NCI-H524 treated with DMSO at 0.1 percent for 48 hours (cell line): ENCODE data around the gene ACVR1C.
A peak's percentile ranks its signal among the peaks of the same experiment; 100 is the strongest.

ENCODE experiments used
- DNase-seq: peaks from one replicate; lab custom pipeline; 2025; lab: John Stamatoyannopoulos, UW

ACVR1C gene

DNA sequence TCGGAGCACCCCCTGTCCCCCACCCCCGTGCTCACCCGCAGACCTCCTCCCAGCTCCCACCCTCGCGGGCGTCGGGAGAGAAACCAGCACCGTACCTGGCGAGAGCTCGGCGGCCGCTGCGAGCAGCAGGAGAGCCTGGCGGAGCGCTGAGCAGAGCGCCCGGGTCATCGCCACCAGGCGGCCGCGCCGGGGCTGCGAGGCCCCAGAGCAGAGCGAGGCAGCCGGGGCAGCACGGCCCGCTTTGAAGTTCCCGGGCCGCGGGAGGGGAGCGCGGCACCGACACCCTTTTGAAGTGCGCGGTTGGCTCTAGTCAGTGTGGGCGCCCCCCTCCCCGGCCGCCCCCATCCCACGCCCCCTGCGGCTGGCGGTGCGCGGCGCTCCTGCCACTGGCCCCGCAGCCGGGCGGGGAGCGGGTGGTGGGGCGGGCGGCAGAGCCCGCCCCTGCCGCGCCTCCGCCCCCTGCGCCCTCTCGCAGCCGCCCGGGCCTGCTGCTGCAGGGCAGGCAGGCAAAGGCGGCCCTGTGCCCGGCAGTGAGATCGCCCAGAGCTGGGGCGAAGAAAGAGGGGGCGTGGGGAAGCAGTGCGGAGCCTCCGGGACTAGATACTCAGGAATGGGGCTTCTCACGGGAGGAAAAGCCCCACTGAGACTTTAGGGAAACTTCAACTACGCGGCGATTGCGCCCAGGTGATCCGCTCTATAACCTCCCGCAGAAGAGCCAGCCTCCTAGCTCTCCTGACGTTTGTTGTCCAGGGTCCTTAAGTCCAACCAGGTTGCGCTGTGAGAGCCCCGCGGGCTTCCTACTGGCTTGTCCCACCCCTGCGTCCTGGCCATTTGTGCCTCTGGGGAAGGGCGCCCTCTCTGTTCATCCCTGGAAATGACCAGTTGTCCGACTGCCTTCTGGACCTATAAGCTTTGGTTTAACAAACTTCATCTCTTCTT lies at the start of gene ACVR1C:
TSS of gene ACVR1C (minus strand) at position 388 of the 939 bp plus-strand sequence. CDS start at position 168, 220 bp downstream.
- no peak for DNase-seq

DNA sequence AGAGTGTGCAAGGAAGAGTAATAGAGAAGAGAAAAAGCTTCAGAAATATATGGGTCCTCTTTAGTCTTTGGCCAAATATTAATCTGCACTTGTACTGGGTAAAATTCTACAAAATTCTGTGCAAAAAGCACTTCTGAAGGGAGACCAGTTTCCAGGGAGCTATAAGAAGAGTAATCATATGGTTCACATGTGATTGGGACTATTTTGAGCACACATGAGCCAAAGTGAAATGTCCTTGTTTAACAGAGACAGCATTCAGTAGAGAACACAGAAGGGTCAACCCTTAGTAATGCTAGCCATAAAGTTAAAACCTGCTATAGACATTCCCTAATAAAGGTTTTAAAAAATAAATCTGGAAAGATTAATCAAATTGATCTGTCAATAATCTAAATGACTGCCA lies 49.3 kb upstream of the ACVR1C start:
- no peak for DNase-seq

DNA sequence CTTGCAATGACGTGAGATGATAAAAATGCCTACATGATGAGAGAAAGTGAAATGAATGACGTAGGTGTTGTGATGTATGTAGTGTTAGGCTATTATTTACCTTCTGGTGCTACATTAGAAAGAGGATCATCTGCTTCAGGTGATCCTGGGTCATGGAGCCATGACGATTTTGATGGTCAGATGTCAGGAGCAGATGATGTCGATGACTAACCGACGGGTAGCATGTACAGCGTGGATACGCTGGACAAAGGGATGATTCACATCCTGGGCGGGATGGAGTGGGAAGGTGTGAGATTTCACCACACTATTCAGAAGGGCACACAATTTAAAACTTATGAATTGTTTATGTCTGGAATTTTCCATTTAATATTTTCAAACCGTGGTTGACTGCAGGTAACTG lies 43.5 kb upstream of the ACVR1C start:
- no peak for DNase-seq

DNA sequence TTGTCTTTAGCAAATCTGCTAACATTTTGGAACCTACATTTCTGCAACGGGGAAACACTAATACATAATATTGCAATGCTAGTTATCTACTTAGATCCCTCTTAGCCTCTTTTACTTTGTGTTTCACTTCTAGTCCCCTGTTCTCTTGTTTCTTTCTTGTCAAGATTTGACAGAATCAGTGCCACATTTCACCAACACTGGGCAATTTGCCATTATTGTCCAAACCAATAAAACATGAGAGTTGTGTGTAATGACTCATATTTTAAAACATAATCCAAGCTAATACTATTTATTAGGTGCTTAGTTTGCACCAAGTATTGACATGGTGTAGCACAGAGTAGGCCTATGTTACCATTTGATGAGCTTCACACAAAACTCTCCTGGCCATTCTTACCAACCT lies 33.7 kb upstream of the ACVR1C start:
- no peak for DNase-seq

DNA sequence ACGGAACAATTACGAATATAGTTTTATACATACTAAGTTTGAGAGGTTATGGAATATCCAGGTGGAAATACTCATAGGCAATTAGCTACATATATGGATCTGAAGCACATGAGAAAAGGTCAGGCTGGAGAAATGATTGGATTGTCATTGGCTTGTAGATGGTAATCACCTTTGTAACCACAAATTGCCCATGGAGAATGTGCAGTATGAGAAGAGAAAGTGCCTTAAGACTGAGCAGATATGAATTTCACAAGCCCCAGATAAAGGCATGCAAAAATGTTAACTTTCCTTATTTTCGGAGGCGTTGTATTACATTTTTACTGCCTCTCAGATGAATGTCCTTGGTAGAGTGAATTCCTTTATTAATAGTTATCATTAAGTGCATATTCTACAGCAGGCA lies 33.1 kb upstream of the ACVR1C start:
- DNase-seq = no peak

DNA sequence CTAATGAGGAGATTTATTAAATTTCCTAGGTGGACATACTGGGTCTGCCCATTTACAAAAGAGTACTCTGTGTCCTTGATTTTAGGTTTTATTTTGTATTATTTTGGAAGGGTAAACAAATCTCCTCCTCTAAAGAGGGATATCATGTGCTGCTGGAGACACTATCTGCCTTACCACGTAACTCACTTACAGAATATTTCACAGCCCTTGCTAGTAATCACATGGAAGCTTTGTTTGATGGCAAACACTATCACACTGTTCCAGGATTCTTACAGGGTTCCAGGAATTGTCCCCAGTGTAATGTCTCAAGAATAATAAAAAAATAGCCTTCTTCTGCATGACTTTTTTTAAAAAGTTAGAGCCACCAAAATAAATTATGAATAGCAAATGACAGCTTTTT lies 29.2 kb upstream of the ACVR1C start:
- DNase-seq = no peak

DNA sequence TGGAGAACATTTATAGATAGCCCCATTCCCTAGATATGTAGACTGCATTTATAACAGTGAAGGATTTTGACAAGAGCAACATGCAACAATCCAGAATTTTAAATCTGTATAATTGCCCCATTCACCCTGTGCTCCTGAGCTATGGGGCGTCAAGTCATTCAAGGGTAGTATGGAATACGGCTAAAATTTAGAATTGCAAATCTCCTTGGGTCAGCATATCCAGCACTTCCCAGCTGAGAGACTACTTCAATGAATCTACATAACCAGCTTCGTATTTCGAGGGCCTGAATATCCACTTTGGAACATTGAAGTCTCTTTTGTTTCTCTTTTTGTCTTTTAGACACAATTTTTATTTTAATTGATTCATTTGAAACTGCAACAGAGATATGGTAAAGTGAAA lies 28.4 kb upstream of the ACVR1C start:
- no peak for DNase-seq

DNA sequence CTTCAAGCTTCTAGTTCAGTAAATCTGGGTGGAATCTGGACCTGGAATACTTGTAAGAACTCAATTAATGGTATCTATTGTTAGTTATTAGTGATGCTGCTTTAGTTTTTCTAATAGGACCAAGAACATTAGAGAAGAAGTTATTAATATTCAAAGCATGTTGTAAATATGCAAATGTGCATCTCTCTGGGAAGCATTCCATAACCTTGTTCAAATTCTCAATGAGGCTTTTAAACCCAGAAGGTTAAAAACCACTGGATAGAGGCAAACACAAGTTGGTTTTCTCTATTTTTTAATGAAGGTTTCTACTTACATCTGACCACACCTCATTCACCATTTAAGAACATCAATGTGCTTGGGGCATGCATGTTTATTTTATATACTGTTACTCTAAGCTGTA lies 16.1 kb upstream of the ACVR1C start:
- DNase-seq = no peak

DNA sequence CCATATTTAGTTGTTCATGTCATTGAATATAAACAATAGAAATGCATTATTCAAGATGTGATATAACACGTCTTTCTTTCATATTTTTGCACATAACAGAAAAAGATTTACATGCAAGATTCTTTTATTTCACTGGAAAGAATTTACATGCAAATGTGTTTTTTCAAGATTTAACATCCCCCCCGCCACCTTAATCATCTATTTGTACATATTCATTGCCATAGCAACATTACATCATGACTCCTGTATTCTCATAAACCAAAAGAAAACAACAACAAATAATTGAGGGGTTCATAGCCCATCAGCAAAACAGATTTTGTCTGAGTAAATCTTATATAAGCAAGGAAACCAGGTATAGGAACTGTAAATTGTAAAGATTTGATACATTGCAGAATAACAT lies 3.2 kb upstream of the ACVR1C start:
- DNase-seq = no peak

DNA sequence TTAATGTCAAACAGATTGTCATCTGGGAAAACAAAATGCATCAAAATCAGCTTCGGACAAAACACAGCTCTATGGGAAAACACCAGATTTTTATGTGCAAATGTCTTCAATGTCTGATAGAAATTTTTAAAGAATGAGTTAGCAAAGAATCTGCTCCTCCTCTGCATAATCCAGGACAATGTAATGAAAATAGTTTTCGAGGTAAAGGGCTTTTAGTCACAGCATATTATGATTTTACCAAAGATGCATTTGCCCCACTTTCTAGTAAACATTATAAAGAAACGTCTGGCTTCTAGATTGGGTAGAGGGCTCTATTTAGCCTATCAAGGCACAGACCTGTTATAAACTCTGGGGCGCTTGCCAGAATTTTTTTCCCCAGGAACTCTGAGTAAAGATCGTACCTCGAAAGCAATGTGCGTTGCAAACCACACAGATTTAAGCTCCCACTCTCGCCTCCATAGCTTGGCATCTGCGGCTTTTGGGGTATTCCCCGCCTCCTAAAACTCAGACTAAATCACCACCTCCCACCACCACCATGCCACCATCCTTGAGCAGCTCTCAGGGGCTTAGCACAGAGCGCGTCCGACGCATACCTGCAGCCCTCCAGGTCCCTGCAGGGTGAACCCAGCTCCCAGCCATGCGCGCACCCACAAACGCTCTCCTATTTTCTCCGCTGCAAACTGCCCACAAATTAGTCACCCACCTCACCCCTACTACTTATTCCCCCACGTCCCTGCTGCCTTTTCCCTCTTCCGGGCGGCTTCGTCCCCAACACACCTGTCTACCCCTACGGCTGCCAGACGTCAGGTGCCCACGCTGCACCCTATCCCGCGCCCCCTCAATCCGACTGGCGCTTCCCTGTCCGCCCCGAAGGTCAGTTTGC lies 829 bp downstream of the ACVR1C start:
- DNase-seq = no peak

DNA sequence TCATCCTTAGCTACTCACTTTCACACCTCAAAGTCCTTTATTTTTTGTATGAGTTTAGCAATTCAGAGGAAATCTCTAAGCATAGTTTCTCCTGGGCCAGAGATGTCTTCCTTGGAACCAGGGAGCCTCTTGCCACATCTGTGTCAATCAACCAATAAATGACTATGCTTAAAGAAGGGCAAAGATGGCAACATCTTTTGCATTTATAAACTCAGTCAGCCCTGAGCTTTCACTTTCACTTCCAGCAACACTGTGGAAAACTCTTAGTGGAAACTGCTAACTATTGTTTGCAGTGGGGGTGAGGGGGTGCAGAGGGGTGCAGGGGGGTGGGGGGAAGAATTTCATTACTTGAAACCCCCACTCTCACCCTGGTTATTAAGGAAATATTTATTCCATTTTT lies 3.4 kb downstream of the ACVR1C start:
- no peak for DNase-seq

DNA sequence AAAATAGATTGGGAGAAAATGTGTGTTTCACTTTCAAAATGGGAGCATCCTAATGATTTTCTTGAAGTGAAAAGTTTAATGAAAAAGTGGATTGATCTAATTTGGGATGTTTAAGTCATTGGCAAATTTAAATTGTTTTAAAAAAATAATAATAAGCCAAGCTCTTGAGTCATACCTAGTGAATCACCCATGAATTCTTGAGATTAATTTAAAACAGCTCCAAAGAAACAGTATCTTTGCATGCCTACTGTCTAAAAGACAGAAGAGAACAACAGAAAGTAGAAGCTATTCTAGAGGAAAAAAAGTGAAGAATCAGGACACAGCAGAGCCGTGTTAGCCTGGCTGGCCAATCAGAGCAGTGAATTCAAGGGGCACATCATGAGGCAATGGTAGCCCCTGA lies 7.7 kb downstream of the ACVR1C start:
- no peak for DNase-seq

DNA sequence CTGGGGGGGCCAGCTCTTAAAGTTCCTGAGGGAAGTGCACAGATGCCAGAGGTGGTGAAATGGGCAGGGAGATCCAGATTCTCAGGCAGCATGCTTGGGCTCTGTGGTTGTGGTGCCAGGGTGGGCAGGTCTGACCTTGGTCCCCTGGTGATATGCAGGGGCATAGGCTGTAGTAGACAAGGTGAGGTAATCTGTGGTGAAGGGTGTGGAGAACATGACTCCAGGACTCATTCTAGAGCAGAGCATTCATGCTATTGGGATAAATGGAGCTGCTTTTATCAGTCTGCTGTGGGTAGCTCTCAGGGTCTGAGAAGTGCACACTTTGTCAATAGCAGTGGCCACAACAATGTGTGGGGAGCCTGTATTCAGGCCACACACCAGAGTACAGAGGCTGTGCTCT lies 16.9 kb downstream of the ACVR1C start:
- DNase-seq = no peak

DNA sequence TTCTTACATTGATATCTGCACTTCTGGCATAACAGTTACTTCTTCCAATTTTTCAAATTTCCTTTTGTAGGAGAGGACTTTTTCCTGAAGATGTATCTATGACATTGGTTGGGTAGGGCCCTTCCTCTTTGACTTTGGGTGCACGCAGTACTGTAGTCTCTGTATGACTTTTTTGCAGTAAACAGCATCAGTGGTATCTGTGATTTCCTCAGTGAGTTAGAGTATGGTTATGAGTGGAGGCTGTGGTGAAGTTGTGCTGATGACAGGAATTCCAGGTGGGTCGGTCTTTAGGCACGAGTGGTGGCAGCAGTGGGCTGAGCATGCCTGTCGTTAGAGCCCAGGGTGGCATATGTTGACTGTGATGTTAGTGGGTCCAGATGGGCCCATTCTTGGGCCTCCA lies 17.6 kb downstream of the ACVR1C start:
- DNase-seq = no peak

DNA sequence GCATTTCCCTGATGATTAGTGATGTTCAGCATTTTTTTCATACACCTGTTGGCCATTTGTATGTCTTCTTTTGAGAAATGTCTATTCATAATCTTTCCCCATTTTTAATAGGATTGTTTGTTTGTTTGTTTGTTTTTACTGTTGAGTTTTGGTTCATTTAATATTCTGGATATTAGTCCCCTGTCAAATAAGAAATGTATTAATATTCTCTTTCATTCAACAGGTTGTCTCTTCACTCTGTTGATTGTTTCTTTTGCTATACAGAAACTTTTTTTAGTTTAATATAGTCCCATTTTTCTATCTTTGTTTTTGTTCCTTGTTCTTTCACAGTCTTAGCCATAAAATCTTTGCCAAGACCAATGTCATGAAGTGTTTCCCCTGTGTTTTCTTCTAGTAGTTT lies 22.1 kb downstream of the ACVR1C start:
- DNase-seq = no peak

DNA sequence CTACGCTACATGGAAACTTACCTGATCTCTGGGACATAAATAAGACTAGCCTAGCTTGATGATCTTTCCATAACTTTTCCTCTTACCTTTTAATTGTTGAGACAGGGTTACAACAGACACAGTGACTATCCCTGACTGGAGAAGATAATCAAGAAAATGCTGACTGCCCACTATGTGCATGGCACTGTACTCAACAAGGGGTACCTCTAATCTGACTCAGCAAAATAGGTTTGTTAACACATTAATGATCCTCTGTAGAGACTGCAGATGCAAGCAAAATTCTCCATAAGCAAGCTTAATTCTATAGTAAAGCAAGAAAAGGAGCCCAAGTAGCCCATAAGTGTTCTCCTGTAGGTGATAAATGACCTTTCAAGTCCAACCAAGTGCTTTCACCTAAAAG lies 25.5 kb downstream of the ACVR1C start:
- no peak for DNase-seq

DNA sequence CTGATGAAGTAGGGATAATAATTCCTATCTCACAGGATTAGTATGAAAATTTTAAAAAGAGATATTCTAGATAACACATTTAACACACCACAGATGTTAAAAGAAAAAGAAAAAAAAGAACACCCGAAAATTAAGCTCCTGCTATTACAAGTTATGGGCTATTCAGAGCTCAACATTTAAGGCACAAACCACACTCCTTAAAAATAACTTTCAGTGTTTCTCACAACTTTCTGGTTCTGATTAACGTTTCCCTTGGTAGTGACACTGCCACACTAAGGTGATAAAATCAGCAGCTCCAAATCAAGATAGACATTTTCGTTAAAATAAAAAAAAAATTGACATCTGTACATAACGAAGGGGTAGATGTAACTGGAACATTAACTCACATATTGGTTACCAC lies 26.9 kb downstream of the ACVR1C start:
- DNase-seq = no peak

DNA sequence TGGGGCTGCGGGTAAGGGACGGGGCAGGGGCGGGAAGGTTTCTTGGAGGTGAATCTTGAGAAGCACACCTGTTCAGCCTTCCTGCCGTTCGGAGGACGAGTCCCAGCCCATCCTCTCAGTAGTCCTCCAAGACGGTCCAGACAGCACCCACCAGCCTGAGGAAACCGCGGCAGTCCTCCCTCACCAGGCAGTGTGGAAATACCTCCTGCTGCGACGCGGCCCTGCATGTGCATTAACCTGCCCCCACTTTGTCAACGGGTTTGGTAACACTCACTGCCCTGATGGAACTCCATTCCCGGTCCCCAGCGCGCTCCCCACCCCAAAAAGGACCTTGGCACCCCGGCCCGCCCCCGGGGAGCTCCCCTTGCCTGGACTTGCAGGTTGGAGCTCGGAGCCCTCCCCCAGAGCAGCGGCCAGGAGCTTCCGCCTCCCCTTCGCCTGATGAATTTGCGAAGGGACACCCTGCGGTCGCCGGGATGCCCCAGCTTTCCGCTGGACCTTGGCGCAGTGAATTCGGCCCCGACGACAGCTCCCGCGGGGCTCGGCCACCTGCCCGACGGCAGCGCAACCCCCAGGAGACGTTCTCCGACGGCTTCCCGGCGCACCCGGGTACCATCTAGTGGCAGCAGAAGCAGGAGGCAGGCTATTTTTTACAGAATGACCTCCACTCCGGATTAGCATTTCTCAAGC lies 31.5 kb downstream of the ACVR1C start:
- DNase-seq = no peak

DNA sequence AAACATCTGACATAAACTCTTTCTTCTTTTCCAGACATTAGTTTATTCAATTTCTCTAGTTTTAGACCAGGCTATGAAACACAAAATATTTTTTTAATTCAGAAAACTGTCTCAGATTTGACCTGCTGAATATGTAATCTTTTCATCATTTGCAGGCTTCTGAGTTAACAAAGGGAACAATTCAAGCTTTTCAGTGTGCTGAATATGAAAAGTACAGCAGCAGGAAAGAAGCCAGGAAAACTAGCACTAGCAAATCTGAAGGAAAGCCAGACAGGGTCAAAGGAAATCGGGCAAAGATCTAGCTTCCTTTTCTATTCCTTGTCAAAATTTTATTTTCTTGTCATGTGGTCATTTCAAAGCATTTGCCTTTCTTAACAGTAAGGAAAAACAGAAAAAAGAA lies 35.3 kb downstream of the ACVR1C start:
- no peak for DNase-seq

DNA sequence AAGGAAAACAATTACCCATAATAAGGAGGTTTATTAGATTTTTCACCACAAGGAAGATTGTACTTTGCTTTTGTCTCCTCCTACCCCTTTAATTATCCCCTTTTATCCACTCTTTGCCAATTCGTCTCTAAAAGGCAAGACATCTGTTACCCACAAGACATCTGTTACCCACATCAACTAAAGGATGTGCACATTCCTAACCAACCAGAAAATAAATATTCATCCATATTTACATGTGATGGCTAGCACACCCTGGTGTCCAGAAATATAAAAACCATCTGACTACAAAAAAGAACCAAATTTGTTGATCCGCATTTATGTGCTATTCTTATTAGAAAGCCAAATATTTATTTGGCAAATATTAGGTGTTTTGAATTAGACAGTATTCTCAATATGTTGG lies 35.7 kb downstream of the ACVR1C start:
- peak; percentile 47 for DNase-seq

DNA sequence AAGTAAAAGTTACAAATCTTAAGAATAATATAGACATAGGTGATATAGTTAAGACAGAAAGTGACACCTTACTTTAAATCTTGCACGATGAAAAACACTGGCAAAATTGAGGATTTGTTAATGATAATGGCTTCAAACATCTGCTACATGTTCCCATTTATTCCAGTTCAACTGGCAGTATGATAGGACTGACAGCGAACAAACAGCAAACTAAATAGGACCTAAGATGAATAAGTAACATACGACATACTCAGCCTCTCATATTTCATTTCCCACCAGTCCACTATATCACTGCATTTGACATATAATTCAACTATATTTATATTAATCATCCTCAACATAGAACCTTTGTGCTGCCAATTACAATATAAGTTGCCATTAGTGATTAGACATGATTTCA lies 36.3 kb downstream of the ACVR1C start:
- no peak for DNase-seq

DNA sequence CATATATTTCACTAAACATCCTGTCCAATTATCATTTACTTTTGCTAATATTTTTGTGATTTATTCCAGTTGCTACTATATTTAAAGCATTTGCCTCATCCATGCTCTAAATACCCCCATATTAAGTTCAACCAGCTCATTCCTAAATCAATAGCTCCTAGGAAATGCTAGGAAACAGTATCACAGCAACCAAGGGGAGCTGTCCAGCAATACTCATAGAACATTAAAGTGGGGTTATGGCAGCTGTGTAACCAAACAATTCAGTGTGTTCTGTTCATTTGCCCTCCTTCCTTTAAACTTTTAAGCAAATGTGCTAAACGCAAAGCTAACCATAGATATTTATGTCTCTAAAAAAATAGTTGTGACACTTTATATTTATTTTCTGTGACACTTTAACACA lies 41.1 kb downstream of the ACVR1C start:
- DNase-seq = no peak

DNA sequence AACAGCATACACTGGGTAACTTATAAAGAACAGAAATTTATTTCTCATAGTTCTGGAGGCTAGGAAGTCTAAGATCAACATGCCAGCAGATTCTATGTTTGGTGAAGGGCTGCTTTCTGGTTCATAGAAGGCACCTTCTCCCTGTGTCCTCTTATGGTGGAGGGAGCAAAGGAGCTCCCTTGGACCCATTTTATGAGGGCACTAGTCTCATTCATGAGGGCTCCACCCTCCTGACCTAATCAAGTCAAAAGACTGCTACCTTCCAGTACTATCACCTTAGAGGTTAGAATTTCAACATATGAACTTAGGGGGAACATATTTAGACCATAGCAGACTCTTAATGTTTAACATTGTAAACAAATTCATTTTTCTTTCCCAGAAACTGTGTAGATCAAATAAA lies 54.5 kb downstream of the ACVR1C start:
- no peak for DNase-seq
